ENCODE measurements around the gene MPHOSPH8.
"Not testable (repeated sequence)": the region's sequence is repeated elsewhere in the genome, so short reads cannot be mapped to it uniquely, and the experiment has no call there.

MPHOSPH8 gene

GRCh38 chr13:19674898-19675297, 41.4 kb downstream of the MPHOSPH8 start:
- H3K4me3 ChIP-seq (ENCODE audit: low read depth, low read length): no peak overlapping the region
- DNase-seq (ENCODE audit: low read depth): no peak
- TF ChIP-seq, protein P1, sequence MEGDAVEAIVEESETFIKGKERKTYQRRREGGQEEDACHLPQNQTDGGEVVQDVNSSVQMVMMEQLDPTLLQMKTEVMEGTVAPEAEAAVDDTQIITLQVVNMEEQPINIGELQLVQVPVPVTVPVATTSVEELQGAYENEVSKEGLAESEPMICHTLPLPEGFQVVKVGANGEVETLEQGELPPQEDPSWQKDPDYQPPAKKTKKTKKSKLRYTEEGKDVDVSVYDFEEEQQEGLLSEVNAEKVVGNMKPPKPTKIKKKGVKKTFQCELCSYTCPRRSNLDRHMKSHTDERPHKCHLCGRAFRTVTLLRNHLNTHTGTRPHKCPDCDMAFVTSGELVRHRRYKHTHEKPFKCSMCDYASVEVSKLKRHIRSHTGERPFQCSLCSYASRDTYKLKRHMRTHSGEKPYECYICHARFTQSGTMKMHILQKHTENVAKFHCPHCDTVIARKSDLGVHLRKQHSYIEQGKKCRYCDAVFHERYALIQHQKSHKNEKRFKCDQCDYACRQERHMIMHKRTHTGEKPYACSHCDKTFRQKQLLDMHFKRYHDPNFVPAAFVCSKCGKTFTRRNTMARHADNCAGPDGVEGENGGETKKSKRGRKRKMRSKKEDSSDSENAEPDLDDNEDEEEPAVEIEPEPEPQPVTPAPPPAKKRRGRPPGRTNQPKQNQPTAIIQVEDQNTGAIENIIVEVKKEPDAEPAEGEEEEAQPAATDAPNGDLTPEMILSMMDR (IDR thresholded peaks at IDR 0.05; ENCODE audit: insufficient read depth, low read depth, low read length, missing control alignments): no peak

DNA sequence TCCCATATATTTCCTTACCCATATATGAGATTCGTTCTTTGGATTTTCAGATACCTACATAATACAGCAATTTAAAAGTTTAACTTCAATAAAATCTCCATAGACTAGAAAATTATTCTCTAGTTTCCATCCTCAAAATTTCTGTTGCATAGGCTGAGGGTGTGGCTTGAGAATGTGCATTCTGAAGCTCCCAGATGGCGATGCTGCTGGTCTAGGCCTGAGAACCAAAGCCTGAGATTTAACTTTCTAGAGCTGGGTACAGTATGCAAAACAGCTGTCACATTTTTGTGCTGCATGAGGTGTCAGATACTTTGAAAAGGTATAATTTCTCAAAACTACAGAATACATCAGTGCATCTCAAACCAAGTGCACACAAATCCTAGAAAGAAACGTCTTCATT, 42.7 kb downstream of the MPHOSPH8 start:
- TF ChIP-seq, protein P1 (IDR thresholded peaks at IDR 0.05; ENCODE audit: insufficient read depth, low read depth, low read length, missing control alignments): no peak
- DNase-seq (ENCODE audit: low read depth): no peak
- H3K4me3 ChIP-seq (ENCODE audit: low read depth, low read length): no peak overlapping the region

DNA sequence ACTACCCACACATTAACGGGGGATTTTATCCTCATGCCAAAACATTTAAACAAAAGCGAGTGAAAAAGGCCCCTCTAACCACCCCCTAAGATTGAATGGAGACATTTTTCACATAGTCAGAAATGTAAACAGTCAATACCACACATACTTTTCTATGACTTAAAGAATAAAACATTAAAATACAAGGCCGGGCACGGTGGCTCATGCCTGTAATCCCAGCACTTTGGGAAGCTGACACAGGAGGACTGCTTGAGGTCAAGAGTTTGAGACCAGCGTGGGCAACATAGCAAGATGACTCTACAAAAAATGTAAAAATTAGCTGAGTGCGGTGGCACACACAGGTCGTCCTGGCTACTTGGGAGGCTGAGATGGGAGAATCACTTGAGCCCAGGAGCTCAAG, 47.3 kb downstream of the MPHOSPH8 start:
- TF ChIP-seq, protein P1 (IDR thresholded peaks at IDR 0.05; ENCODE audit: insufficient read depth, low read depth, low read length, missing control alignments): no peak
- H3K4me3 ChIP-seq (ENCODE audit: low read depth, low read length): no peak overlapping the region
- DNase-seq (ENCODE audit: low read depth): no peak

GRCh38 chr13:19681517-19681916, 48.1 kb downstream of the MPHOSPH8 start:
- TF ChIP-seq, protein P1 (IDR thresholded peaks at IDR 0.05; ENCODE audit: insufficient read depth, low read depth, low read length, missing control alignments): no peak
- H3K4me3 ChIP-seq (ENCODE audit: low read depth, low read length): no peak overlapping the region
- DNase-seq (ENCODE audit: low read depth): no peak

GRCh38 chr13:19685034-19685433, 51.6 kb downstream of the MPHOSPH8 start:
- H3K4me3 ChIP-seq (ENCODE audit: low read depth, low read length): no peak overlapping the region
- DNase-seq (ENCODE audit: low read depth): no peak
- TF ChIP-seq, protein P1 (IDR thresholded peaks at IDR 0.05; ENCODE audit: insufficient read depth, low read depth, low read length, missing control alignments): no peak

DNA sequence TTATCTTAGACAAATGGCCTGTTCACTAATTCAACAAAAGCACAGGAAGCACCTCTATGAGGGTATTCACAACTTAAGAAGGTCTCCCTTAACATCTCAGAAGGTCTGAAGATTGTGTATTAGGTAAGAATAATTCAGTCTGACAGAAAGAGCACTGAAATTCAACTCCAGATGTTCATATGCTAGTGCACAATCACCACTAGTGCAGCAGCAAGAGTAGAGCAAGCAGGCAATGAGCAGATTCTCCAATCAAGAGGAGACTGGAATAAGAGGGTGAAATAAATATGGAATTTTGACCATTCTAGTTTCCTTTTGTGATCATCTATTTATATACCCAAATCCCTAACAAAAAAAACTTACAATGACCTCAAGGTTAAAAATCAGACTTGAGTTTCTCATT, 52.0 kb downstream of the MPHOSPH8 start:
- DNase-seq (ENCODE audit: low read depth): no peak
- TF ChIP-seq, protein P1 (IDR thresholded peaks at IDR 0.05; ENCODE audit: insufficient read depth, low read depth, low read length, missing control alignments): no peak
- no peak overlapping the region for H3K4me3 ChIP-seq (ENCODE audit: low read depth, low read length)

- DNase-seq (ENCODE audit: low read depth); H3K4me3 ChIP-seq (ENCODE audit: low read depth, low read length): not testable (repeated sequence)
Measured at GRCh38 chr13:19691447-19691846, 58.0 kb downstream of the MPHOSPH8 start.

Measured in GM12865 (cell line).